ENCODE measurements around the gene HEATR5A. TPM values are rescaled to one million over a fixed set of nuclear protein-coding genes. Genes with fewer than 3 reads are reported as not detected.

HEATR5A gene
- total RNA-seq, 2 donors from 2014 or later: 10.0 to 16.3 TPM

DNA sequence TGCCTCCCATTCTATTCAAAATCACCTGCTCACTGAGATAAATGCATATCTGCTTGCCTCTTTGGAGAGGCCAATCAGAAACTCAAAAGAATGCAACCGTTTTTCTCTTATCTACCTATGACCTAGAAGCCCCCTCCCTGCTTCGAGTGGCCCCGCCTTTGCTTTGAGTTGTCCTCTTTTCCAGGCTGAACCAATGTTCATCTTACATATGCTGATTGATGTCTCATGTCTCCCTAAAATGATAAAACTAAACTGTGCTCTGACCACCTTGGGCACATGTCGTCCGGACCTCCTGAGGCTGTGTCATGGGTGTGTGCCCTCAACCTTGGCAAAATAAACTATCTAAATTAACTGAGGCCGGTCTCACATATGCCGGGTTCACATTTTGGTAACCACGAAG is 148.7 kb downstream of the HEATR5A start:
- TF ChIP-seq POLR2AphosphoS5 (IDR thresholded peaks at IDR 0.05): no peak
- TF ChIP-seq, protein P1, sequence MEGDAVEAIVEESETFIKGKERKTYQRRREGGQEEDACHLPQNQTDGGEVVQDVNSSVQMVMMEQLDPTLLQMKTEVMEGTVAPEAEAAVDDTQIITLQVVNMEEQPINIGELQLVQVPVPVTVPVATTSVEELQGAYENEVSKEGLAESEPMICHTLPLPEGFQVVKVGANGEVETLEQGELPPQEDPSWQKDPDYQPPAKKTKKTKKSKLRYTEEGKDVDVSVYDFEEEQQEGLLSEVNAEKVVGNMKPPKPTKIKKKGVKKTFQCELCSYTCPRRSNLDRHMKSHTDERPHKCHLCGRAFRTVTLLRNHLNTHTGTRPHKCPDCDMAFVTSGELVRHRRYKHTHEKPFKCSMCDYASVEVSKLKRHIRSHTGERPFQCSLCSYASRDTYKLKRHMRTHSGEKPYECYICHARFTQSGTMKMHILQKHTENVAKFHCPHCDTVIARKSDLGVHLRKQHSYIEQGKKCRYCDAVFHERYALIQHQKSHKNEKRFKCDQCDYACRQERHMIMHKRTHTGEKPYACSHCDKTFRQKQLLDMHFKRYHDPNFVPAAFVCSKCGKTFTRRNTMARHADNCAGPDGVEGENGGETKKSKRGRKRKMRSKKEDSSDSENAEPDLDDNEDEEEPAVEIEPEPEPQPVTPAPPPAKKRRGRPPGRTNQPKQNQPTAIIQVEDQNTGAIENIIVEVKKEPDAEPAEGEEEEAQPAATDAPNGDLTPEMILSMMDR (IDR thresholded peaks at IDR 0.05): no peak
- no peak for TF ChIP-seq POLR2A (IDR thresholded peaks at IDR 0.05)
- Histone ChIP-seq H3K9me3 (no peaks in the 10 kb centered on the region), H3K27ac (no peak overlapping the region), H3K4me3 (no peak overlapping the region), H3K27me3 (replicated peaks; ENCODE audit: insufficient read depth) (no peaks in the 10 kb centered on the region), H3K36me3 (no peaks in the 10 kb centered on the region), H3K4me1 (replicated peaks) (no peaks in the 10 kb centered on the region)
- intact Hi-C loops (cut with DNase I): no loop called here
- DNase-seq (ENCODE audit: low spot score): no peak
- WGBS: 95% methylated on average over 8 of the region's 8 CpGs

DNA sequence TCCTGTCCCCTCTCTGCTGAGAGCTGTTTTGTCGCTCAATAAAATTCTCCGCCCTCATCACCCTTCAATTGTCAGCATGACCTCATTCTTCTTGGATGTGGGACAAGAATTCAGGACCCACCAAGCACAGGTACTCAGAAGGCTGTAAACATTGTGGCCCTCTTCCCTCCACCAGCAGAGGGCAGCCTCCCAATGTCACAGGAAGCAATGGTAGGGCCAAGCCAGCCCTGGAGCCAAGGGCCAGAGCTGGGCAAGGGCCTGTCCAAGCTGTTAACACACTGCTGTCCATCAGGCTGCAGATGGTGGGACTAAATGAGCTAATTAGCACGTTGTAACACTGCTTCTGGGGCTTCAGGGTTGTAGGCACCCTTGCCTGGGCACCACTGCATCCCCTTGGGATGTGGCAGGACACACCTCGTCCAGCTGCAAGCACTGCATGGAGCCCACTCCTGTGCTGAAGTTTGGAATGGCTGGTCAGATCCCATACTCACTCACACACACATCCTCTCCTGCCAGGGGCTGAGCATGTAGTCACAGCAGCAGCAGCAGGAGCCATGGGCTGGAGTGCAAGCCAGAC is 150.1 kb downstream of the HEATR5A start:
- intact Hi-C loops (cut with DNase I): no loop called here
- 82% methylated on average over 4 of the region's 4 CpGs for WGBS
- Histone ChIP-seq H3K9me3 (no peaks in the 10 kb centered on the region), H3K36me3 (no peaks in the 10 kb centered on the region), H3K27ac (no peak overlapping the region), H3K4me1 (replicated peaks) (no peaks in the 10 kb centered on the region), H3K27me3 (replicated peaks; ENCODE audit: insufficient read depth) (no peaks in the 10 kb centered on the region), H3K4me3 (no peak overlapping the region)
- TF ChIP-seq POLR2A (IDR thresholded peaks at IDR 0.05): no peak
- TF ChIP-seq POLR2AphosphoS5 (IDR thresholded peaks at IDR 0.05): no peak
- TF ChIP-seq, protein P1 (IDR thresholded peaks at IDR 0.05): no peak
- no peak for DNase-seq (ENCODE audit: low spot score)

DNA sequence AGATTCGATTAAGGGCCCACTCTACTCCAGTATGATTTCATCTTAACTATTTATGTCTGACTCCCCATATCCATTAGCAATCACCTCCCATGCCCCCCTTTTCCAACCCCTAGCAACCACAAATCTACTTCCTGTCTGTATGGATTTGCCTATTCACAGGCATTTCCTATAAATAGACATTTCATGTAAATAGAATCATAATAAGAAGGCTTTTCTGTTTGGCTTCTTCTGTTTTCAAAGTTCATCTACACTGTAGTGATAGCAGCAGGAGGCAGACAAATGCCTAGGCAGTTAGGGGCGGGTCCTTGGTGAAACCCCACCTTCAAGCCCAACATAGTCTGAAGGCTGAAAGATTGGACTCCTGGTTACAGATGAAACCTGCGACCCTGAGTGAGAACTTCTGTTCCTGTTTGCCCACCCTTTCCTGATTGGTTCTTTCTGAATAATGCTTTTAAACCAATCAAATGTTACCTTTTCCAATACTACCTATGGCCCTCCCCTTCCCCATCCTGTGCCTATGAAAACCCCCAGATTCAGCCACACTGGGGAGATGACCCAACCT is 150.6 kb downstream of the HEATR5A start:
- H3K27ac ChIP-seq: no peak overlapping the region
- TF ChIP-seq POLR2AphosphoS5 (IDR thresholded peaks at IDR 0.05): no peak
- TF ChIP-seq, protein P1 (IDR thresholded peaks at IDR 0.05): no peak
- TF ChIP-seq POLR2A (IDR thresholded peaks at IDR 0.05): no peak
- H3K4me3 ChIP-seq: no peak overlapping the region
- WGBS: 88% methylated on average over 3 of the region's 3 CpGs
- no peaks in the 10 kb centered on the region for H3K27me3 ChIP-seq (replicated peaks; ENCODE audit: insufficient read depth)
- H3K36me3 ChIP-seq: no peaks in the 10 kb centered on the region
- H3K4me1 ChIP-seq (replicated peaks): no peaks in the 10 kb centered on the region
- no peaks in the 10 kb centered on the region for H3K9me3 ChIP-seq
- intact Hi-C loops (cut with DNase I): no loop called here
- no peak for DNase-seq (ENCODE audit: low spot score)

DNA sequence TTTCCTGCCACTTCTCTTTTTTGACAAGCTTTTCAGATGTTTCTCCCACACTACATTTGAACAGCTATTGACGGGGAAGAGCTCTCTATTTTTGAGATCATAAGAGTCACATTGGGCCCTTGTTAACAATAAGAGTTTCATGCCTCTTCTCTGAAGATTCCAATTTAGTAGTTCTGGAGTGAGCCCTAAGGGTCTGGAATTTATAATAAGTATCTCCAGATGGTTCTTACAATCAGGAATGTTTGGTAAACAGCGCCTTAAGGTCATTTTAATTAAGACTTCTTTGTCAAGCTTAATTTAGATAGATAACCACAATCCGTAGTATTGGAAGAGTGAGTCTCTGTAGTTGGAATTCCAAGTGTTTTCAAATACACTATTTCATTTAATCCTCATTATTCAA is 152.1 kb downstream of the HEATR5A start:
- Histone ChIP-seq H3K9me3 (no peaks in the 10 kb centered on the region), H3K27ac (no peak overlapping the region), H3K4me3 (no peak overlapping the region), H3K4me1 (replicated peaks) (no peaks in the 10 kb centered on the region), H3K36me3 (no peaks in the 10 kb centered on the region), H3K27me3 (replicated peaks; ENCODE audit: insufficient read depth) (no peaks in the 10 kb centered on the region)
- intact Hi-C loops (cut with DNase I): no loop called here
- 85% methylated on average over 3 of the region's 3 CpGs for WGBS
- TF ChIP-seq, protein P1 (IDR thresholded peaks at IDR 0.05): no peak
- TF ChIP-seq POLR2AphosphoS5 (IDR thresholded peaks at IDR 0.05) (no peak), POLR2A (IDR thresholded peaks at IDR 0.05) (no peak)
- no peak for DNase-seq (ENCODE audit: low spot score)

All from prostate gland (tissue), 2 donors.